ENCODE results near the gene TXNRD1.
"Not testable (repeated sequence)": the region's sequence is repeated elsewhere in the genome, so short reads cannot be mapped to it uniquely, and the experiment has no call there.

The TXNRD1 gene

GRCh38 chr12:104285740-104286515 lies 70.3 kb downstream of the TXNRD1 start:
- DNase-seq = no peak

GRCh38 chr12:104286516-104287482 lies 71.2 kb downstream of the TXNRD1 start:
- DNase-seq = peak; percentile 79

- DNase-seq = peak; percentile 78
These were observed 73.2 kb downstream of the TXNRD1 start for GRCh38 chr12:104288635-104289274.

- DNase-seq = no peak
These were observed 74.7 kb downstream of the TXNRD1 start for GRCh38 chr12:104290320-104290719.

- no peak for DNase-seq
These were observed 75.3 kb downstream of the TXNRD1 start for GRCh38 chr12:104290855-104291254.

- DNase-seq = no peak
These were observed 76.4 kb downstream of the TXNRD1 start for GRCh38 chr12:104291867-104292524.

- DNase-seq = no peak
These were observed 77.6 kb downstream of the TXNRD1 start for GRCh38 chr12:104292872-104293794.

GRCh38 chr12:104294158-104294859 lies 78.7 kb downstream of the TXNRD1 start:
- not testable (repeated sequence) for DNase-seq

GRCh38 chr12:104294927-104295668 lies 79.5 kb downstream of the TXNRD1 start:
- no peak for DNase-seq

- no peak for DNase-seq
These were observed 80.4 kb downstream of the TXNRD1 start for GRCh38 chr12:104295954-104296353.

- no peak for DNase-seq
These were observed 81.1 kb downstream of the TXNRD1 start for GRCh38 chr12:104296718-104297117.

GRCh38 chr12:104297477-104298113 lies 82.0 kb downstream of the TXNRD1 start:
- DNase-seq = no peak

- no peak for DNase-seq
These were observed 84.4 kb downstream of the TXNRD1 start for GRCh38 chr12:104299842-104300481.

GRCh38 chr12:104303538-104304151 lies 88.1 kb downstream of the TXNRD1 start, which contains the start of gene EID3:
TSS of gene EID3 (plus strand) at chr12:104303739. CDS start at chr12:104303935, 196 bp downstream.
- DNase-seq = peak; percentile 87

GRCh38 chr12:104304261-104305009 lies 88.9 kb downstream of the TXNRD1 start:
- DNase-seq = no peak

GRCh38 chr12:104305349-104305748 lies 89.8 kb downstream of the TXNRD1 start:
- no peak for DNase-seq

- no peak for DNase-seq
These were observed 90.8 kb downstream of the TXNRD1 start for GRCh38 chr12:104306376-104306775.
